HUES48 (cell line): ENCODE results near the gene C1R.

ENCODE experiments used
- H3K27ac ChIP-seq: one replicate; pipeline ENCODE4 v1.7.0; 2013; ENCODE audit warnings: low read depth, low read length, inconsistent platforms
- H3K27me3 ChIP-seq: 2 replicates; pipeline ENCODE4 v1.6.1; 2013; ENCODE audit warnings: mild to moderate bottlenecking, low read length; ENCODE audit not compliant: control insufficient read depth, insufficient read depth
- H3K36me3 ChIP-seq: 2 replicates; pipeline ENCODE4 v1.6.1; 2013; ENCODE audit warnings: low read length; ENCODE audit not compliant: control insufficient read depth, insufficient read depth
- H3K4me1 ChIP-seq: 2 replicates; pipeline ENCODE4 v1.6.1; 2013; ENCODE audit warnings: mild to moderate bottlenecking, low read length; ENCODE audit not compliant: control insufficient read depth, insufficient read depth
- H3K4me3 ChIP-seq: 2 replicates; pipeline ENCODE4 v1.5.1; 2013; ENCODE audit warnings: mild to moderate bottlenecking, low read depth, low read length
- H3K9ac ChIP-seq: 2 replicates; pipeline ENCODE4 v1.6.1; 2013; ENCODE audit warnings: mild to moderate bottlenecking, low read depth, low read length, moderate library complexity
- H3K9me3 ChIP-seq: 2 replicates; pipeline ENCODE4 v1.6.1; 2013; ENCODE audit warnings: low read length; ENCODE audit not compliant: control insufficient read depth, insufficient read depth

The C1R gene

GRCh38 chr12:7079826-7080125 is 12.5 kb downstream of the C1R start:
- Histone ChIP-seq H3K9me3 (no peaks in the 10 kb centered on the region), H3K36me3 (0 out of 2 replicates have a peak, but pooled peaks cover 5% of the 10 kb centered on the region), H3K27ac (no peak overlapping the region), H3K4me1 (no peaks in the 10 kb centered on the region), H3K27me3 (no peaks in the 10 kb centered on the region), H3K4me3 (no peak overlapping the region), H3K9ac (no peak overlapping the region)

- no peaks in the 10 kb centered on the region for H3K9me3 ChIP-seq
- H3K36me3 ChIP-seq = 0 out of 2 replicates have a peak, but pooled peaks cover 2% of the 10 kb centered on the region
- H3K27ac ChIP-seq = no peak overlapping the region
- H3K4me3 ChIP-seq = no peak overlapping the region
- no peaks in the 10 kb centered on the region for H3K4me1 ChIP-seq
- no peaks in the 10 kb centered on the region for H3K27me3 ChIP-seq
- no peak overlapping the region for H3K9ac ChIP-seq
Observed at GRCh38 chr12:7078163-7078562, 14.1 kb downstream of the C1R start.

GRCh38 chr12:7076493-7076892 is 15.8 kb downstream of the C1R start:
- no peaks in the 10 kb centered on the region for H3K36me3 ChIP-seq
- H3K4me3 ChIP-seq = no peak overlapping the region
- no peaks in the 10 kb centered on the region for H3K4me1 ChIP-seq
- H3K9ac ChIP-seq = no peak overlapping the region
- no peaks in the 10 kb centered on the region for H3K27me3 ChIP-seq
- H3K9me3 ChIP-seq = no peaks in the 10 kb centered on the region
- H3K27ac ChIP-seq = no peak overlapping the region

- no peaks in the 10 kb centered on the region for H3K4me1 ChIP-seq
- H3K27ac ChIP-seq = no peak overlapping the region
- no peaks in the 10 kb centered on the region for H3K36me3 ChIP-seq
- H3K4me3 ChIP-seq = no peak overlapping the region
- no peaks in the 10 kb centered on the region for H3K9me3 ChIP-seq
- no peak overlapping the region for H3K9ac ChIP-seq
- no peaks in the 10 kb centered on the region for H3K27me3 ChIP-seq
Observed at GRCh38 chr12:7075939-7076338, 16.3 kb downstream of the C1R start.

- Histone ChIP-seq H3K9ac (no peak overlapping the region), H3K36me3 (no peaks in the 10 kb centered on the region), H3K4me1 (no peaks in the 10 kb centered on the region), H3K9me3 (no peaks in the 10 kb centered on the region), H3K27ac (no peak overlapping the region), H3K27me3 (no peaks in the 10 kb centered on the region), H3K4me3 (no peak overlapping the region)
Observed at GRCh38 chr12:7075518-7075917, 16.7 kb downstream of the C1R start.

- H3K27me3 ChIP-seq = no peaks in the 10 kb centered on the region
- H3K36me3 ChIP-seq = no peaks in the 10 kb centered on the region
- no peaks in the 10 kb centered on the region for H3K9me3 ChIP-seq
- no peak overlapping the region for H3K27ac ChIP-seq
- H3K4me1 ChIP-seq = no peaks in the 10 kb centered on the region
- no peak overlapping the region for H3K4me3 ChIP-seq
- H3K9ac ChIP-seq = no peak overlapping the region
Observed at GRCh38 chr12:7073946-7074345, 18.3 kb downstream of the C1R start.

- H3K27me3 ChIP-seq = no peaks in the 10 kb centered on the region
- no peaks in the 10 kb centered on the region for H3K4me1 ChIP-seq
- no peak overlapping the region for H3K27ac ChIP-seq
- H3K36me3 ChIP-seq = no peaks in the 10 kb centered on the region
- no peak overlapping the region for H3K9ac ChIP-seq
- no peak overlapping the region for H3K4me3 ChIP-seq
- H3K9me3 ChIP-seq = no peaks in the 10 kb centered on the region
Observed at GRCh38 chr12:7072554-7072953, 19.7 kb downstream of the C1R start.

- Histone ChIP-seq H3K4me1 (no peaks in the 10 kb centered on the region), H3K9ac (no peak overlapping the region), H3K27ac (no peak overlapping the region), H3K4me3 (no peak overlapping the region), H3K9me3 (no peaks in the 10 kb centered on the region), H3K27me3 (no peaks in the 10 kb centered on the region), H3K36me3 (no peaks in the 10 kb centered on the region)
Observed at GRCh38 chr12:7072035-7072434, 20.2 kb downstream of the C1R start.

- no peaks in the 10 kb centered on the region for H3K27me3 ChIP-seq
- no peak overlapping the region for H3K27ac ChIP-seq
- H3K9me3 ChIP-seq = no peaks in the 10 kb centered on the region
- H3K36me3 ChIP-seq = no peaks in the 10 kb centered on the region
- H3K9ac ChIP-seq = no peak overlapping the region
- H3K4me3 ChIP-seq = no peak overlapping the region
- H3K4me1 ChIP-seq = no peaks in the 10 kb centered on the region
Observed at GRCh38 chr12:7069386-7069785, 22.9 kb downstream of the C1R start.

GRCh38 chr12:7068994-7069346 is 23.3 kb downstream of the C1R start:
- no peaks in the 10 kb centered on the region for H3K36me3 ChIP-seq
- H3K27ac ChIP-seq = no peak overlapping the region
- H3K4me1 ChIP-seq = no peaks in the 10 kb centered on the region
- no peak overlapping the region for H3K4me3 ChIP-seq
- H3K27me3 ChIP-seq = no peaks in the 10 kb centered on the region
- no peak overlapping the region for H3K9ac ChIP-seq
- no peaks in the 10 kb centered on the region for H3K9me3 ChIP-seq

GRCh38 chr12:7068240-7068993 is 23.8 kb downstream of the C1R start:
- Histone ChIP-seq H3K27ac (no peak overlapping the region), H3K36me3 (no peaks in the 10 kb centered on the region), H3K4me1 (no peaks in the 10 kb centered on the region), H3K27me3 (no peaks in the 10 kb centered on the region), H3K4me3 (no peak overlapping the region), H3K9ac (no peak overlapping the region), H3K9me3 (no peaks in the 10 kb centered on the region)

GRCh38 chr12:7067096-7067495 is 25.1 kb downstream of the C1R start:
- H3K9ac ChIP-seq = no peak overlapping the region
- H3K4me1 ChIP-seq = no peaks in the 10 kb centered on the region
- no peak overlapping the region for H3K4me3 ChIP-seq
- no peak overlapping the region for H3K27ac ChIP-seq
- H3K36me3 ChIP-seq = no peaks in the 10 kb centered on the region
- no peaks in the 10 kb centered on the region for H3K9me3 ChIP-seq
- no peaks in the 10 kb centered on the region for H3K27me3 ChIP-seq
